ENCODE measurements around the gene SMYD3.

The SMYD3 gene

GRCh38 chr1:246134789-246135188, 372.3 kb downstream of the SMYD3 start:
- no peaks in the 10 kb centered on the region for H3K36me3 ChIP-seq (ENCODE audit: control insufficient read depth in 1 of 2, insufficient read depth in 2 of 2, low read length in 2 of 2)
- H3K4me1 ChIP-seq (ENCODE audit: control insufficient read depth in 1 of 2, insufficient read depth in 2 of 2, low read length in 2 of 2) = no peaks in the 10 kb centered on the region
- no peaks in the 10 kb centered on the region for H3K9me3 ChIP-seq (ENCODE audit: control insufficient read depth in 1 of 2, low read length in 2 of 2)
- no peak overlapping the region for H3K27ac ChIP-seq (ENCODE audit: low read length)
- H3K4me3 ChIP-seq (ENCODE audit: low read depth in 1 of 2, low read length in 2 of 2) = no peak overlapping the region
- H3K27me3 ChIP-seq (ENCODE audit: low read depth, low read length) = no peaks in the 10 kb centered on the region

- no peak overlapping the region for H3K27ac ChIP-seq (ENCODE audit: low read length)
- no peaks in the 10 kb centered on the region for H3K36me3 ChIP-seq (ENCODE audit: control insufficient read depth in 1 of 2, insufficient read depth in 2 of 2, low read length in 2 of 2)
- no peak overlapping the region for H3K4me3 ChIP-seq (ENCODE audit: low read depth in 1 of 2, low read length in 2 of 2)
- no peaks in the 10 kb centered on the region for H3K4me1 ChIP-seq (ENCODE audit: control insufficient read depth in 1 of 2, insufficient read depth in 2 of 2, low read length in 2 of 2)
- no peaks in the 10 kb centered on the region for H3K27me3 ChIP-seq (ENCODE audit: low read depth, low read length)
- H3K9me3 ChIP-seq (ENCODE audit: control insufficient read depth in 1 of 2, low read length in 2 of 2) = no peaks in the 10 kb centered on the region
These were observed 376.0 kb downstream of the SMYD3 start for GRCh38 chr1:246131095-246131494.

GRCh38 chr1:246128494-246129069, 378.5 kb downstream of the SMYD3 start:
- Histone ChIP-seq H3K9me3 (ENCODE audit: control insufficient read depth in 1 of 2, low read length in 2 of 2) (no peaks in the 10 kb centered on the region), H3K27me3 (ENCODE audit: low read depth, low read length) (no peaks in the 10 kb centered on the region), H3K36me3 (ENCODE audit: control insufficient read depth in 1 of 2, insufficient read depth in 2 of 2, low read length in 2 of 2) (no peaks in the 10 kb centered on the region), H3K27ac (ENCODE audit: low read length) (no peak overlapping the region), H3K4me3 (ENCODE audit: low read depth in 1 of 2, low read length in 2 of 2) (no peak overlapping the region), H3K4me1 (ENCODE audit: control insufficient read depth in 1 of 2, insufficient read depth in 2 of 2, low read length in 2 of 2) (no peaks in the 10 kb centered on the region)

GRCh38 chr1:246126580-246126979, 380.5 kb downstream of the SMYD3 start:
- Histone ChIP-seq H3K36me3 (ENCODE audit: control insufficient read depth in 1 of 2, insufficient read depth in 2 of 2, low read length in 2 of 2) (no peaks in the 10 kb centered on the region), H3K4me3 (ENCODE audit: low read depth in 1 of 2, low read length in 2 of 2) (no peak overlapping the region), H3K27ac (ENCODE audit: low read length) (no peak overlapping the region)

GRCh38 chr1:246122071-246122470, 385.0 kb downstream of the SMYD3 start:
- H3K9me3 ChIP-seq (ENCODE audit: control insufficient read depth in 1 of 2, low read length in 2 of 2) = no peaks in the 10 kb centered on the region
- no peak overlapping the region for H3K4me3 ChIP-seq (ENCODE audit: low read depth in 1 of 2, low read length in 2 of 2)
- H3K36me3 ChIP-seq (ENCODE audit: control insufficient read depth in 1 of 2, insufficient read depth in 2 of 2, low read length in 2 of 2) = no peaks in the 10 kb centered on the region
- no peak overlapping the region for H3K27ac ChIP-seq (ENCODE audit: low read length)
- no peaks in the 10 kb centered on the region for H3K4me1 ChIP-seq (ENCODE audit: control insufficient read depth in 1 of 2, insufficient read depth in 2 of 2, low read length in 2 of 2)
- H3K27me3 ChIP-seq (ENCODE audit: low read depth, low read length) = no peaks in the 10 kb centered on the region

More at GRCh38 chr1:246126580-246126979, 380.5 kb downstream of the SMYD3 start:
- Histone ChIP-seq H3K4me1 (ENCODE audit: control insufficient read depth in 1 of 2, insufficient read depth in 2 of 2, low read length in 2 of 2) (no peaks in the 10 kb centered on the region), H3K9me3 (ENCODE audit: control insufficient read depth in 1 of 2, low read length in 2 of 2) (no peaks in the 10 kb centered on the region), H3K27me3 (ENCODE audit: low read depth, low read length) (no peaks in the 10 kb centered on the region)

- Histone ChIP-seq H3K27ac (ENCODE audit: low read length) (no peak overlapping the region), H3K9me3 (ENCODE audit: control insufficient read depth in 1 of 2, low read length in 2 of 2) (no peaks in the 10 kb centered on the region), H3K4me3 (ENCODE audit: low read depth in 1 of 2, low read length in 2 of 2) (no peak overlapping the region), H3K4me1 (ENCODE audit: control insufficient read depth in 1 of 2, insufficient read depth in 2 of 2, low read length in 2 of 2) (no peaks in the 10 kb centered on the region), H3K27me3 (ENCODE audit: low read depth, low read length) (no peaks in the 10 kb centered on the region), H3K36me3 (ENCODE audit: control insufficient read depth in 1 of 2, insufficient read depth in 2 of 2, low read length in 2 of 2) (no peaks in the 10 kb centered on the region)
These were observed 385.5 kb downstream of the SMYD3 start for GRCh38 chr1:246121533-246121932.

- Histone ChIP-seq H3K4me3 (ENCODE audit: low read depth in 1 of 2, low read length in 2 of 2) (no peak overlapping the region), H3K27me3 (ENCODE audit: low read depth, low read length) (no peaks in the 10 kb centered on the region), H3K36me3 (ENCODE audit: control insufficient read depth in 1 of 2, insufficient read depth in 2 of 2, low read length in 2 of 2) (no peaks in the 10 kb centered on the region), H3K9me3 (ENCODE audit: control insufficient read depth in 1 of 2, low read length in 2 of 2) (no peaks in the 10 kb centered on the region), H3K4me1 (ENCODE audit: control insufficient read depth in 1 of 2, insufficient read depth in 2 of 2, low read length in 2 of 2) (no peaks in the 10 kb centered on the region), H3K27ac (ENCODE audit: low read length) (no peak overlapping the region)
These were observed 389.9 kb downstream of the SMYD3 start for GRCh38 chr1:246117066-246117791.

- H3K9me3 ChIP-seq (ENCODE audit: control insufficient read depth in 1 of 2, low read length in 2 of 2) = no peaks in the 10 kb centered on the region
- no peak overlapping the region for H3K27ac ChIP-seq (ENCODE audit: low read length)
- no peaks in the 10 kb centered on the region for H3K27me3 ChIP-seq (ENCODE audit: low read depth, low read length)
- peaks cover 0 to 11% of the 10 kb centered on the region in 2 donors for H3K4me1 ChIP-seq (ENCODE audit: control insufficient read depth in 1 of 2, insufficient read depth in 2 of 2, low read length in 2 of 2)
- H3K4me3 ChIP-seq (ENCODE audit: low read depth in 1 of 2, low read length in 2 of 2) = no peak overlapping the region
- H3K36me3 ChIP-seq (ENCODE audit: control insufficient read depth in 1 of 2, insufficient read depth in 2 of 2, low read length in 2 of 2) = no peaks in the 10 kb centered on the region
These were observed 392.7 kb downstream of the SMYD3 start for GRCh38 chr1:246114369-246114768.

- no peak overlapping the region for H3K4me3 ChIP-seq (ENCODE audit: low read depth in 1 of 2, low read length in 2 of 2)
- H3K4me1 ChIP-seq (ENCODE audit: control insufficient read depth in 1 of 2, insufficient read depth in 2 of 2, low read length in 2 of 2) = peaks cover 0 to 13% of the 10 kb centered on the region in 2 donors
- no peaks in the 10 kb centered on the region for H3K9me3 ChIP-seq (ENCODE audit: control insufficient read depth in 1 of 2, low read length in 2 of 2)
- no peaks in the 10 kb centered on the region for H3K36me3 ChIP-seq (ENCODE audit: control insufficient read depth in 1 of 2, insufficient read depth in 2 of 2, low read length in 2 of 2)
- no peak overlapping the region for H3K27ac ChIP-seq (ENCODE audit: low read length)
- H3K27me3 ChIP-seq (ENCODE audit: low read depth, low read length) = no peaks in the 10 kb centered on the region
These were observed 393.5 kb downstream of the SMYD3 start for GRCh38 chr1:246113555-246114095.

- H3K4me1 ChIP-seq (ENCODE audit: control insufficient read depth in 1 of 2, insufficient read depth in 2 of 2, low read length in 2 of 2) = peaks cover 0 to 16% of the 10 kb centered on the region in 2 donors
These were observed 395.5 kb downstream of the SMYD3 start for GRCh38 chr1:246111570-246111969.

GRCh38 chr1:246110343-246111219, 396.5 kb downstream of the SMYD3 start:
- H3K27ac ChIP-seq (ENCODE audit: low read length) = no peak overlapping the region

More at GRCh38 chr1:246111570-246111969, 395.5 kb downstream of the SMYD3 start:
- H3K4me3 ChIP-seq (ENCODE audit: low read depth in 1 of 2, low read length in 2 of 2) = no peak overlapping the region
- no peak overlapping the region for H3K27ac ChIP-seq (ENCODE audit: low read length)
- no peaks in the 10 kb centered on the region for H3K36me3 ChIP-seq (ENCODE audit: control insufficient read depth in 1 of 2, insufficient read depth in 2 of 2, low read length in 2 of 2)
- no peaks in the 10 kb centered on the region for H3K27me3 ChIP-seq (ENCODE audit: low read depth, low read length)
- no peaks in the 10 kb centered on the region for H3K9me3 ChIP-seq (ENCODE audit: control insufficient read depth in 1 of 2, low read length in 2 of 2)

More at GRCh38 chr1:246110343-246111219, 396.5 kb downstream of the SMYD3 start:
- H3K27me3 ChIP-seq (ENCODE audit: low read depth, low read length) = no peaks in the 10 kb centered on the region
- peaks cover 0 to 16% of the 10 kb centered on the region in 2 donors for H3K4me1 ChIP-seq (ENCODE audit: control insufficient read depth in 1 of 2, insufficient read depth in 2 of 2, low read length in 2 of 2)
- H3K4me3 ChIP-seq (ENCODE audit: low read depth in 1 of 2, low read length in 2 of 2) = no peak overlapping the region
- H3K36me3 ChIP-seq (ENCODE audit: control insufficient read depth in 1 of 2, insufficient read depth in 2 of 2, low read length in 2 of 2) = no peaks in the 10 kb centered on the region
- no peaks in the 10 kb centered on the region for H3K9me3 ChIP-seq (ENCODE audit: control insufficient read depth in 1 of 2, low read length in 2 of 2)

Data from muscle layer of duodenum (tissue), 2 donors.